Lower lobe of right lung (tissue), 2 donors: ENCODE data around the gene KCNQ5. TPM values are rescaled to one million over a fixed set of nuclear protein-coding genes. Genes with fewer than 3 reads are reported as not detected.

Experiments
- ATAC-seq, 2 donors: fragments of 200-7000 bp; cut with Tn5 transposase; one replicate each; pipeline ENCODE4 v1.9.1; 2020 to 2022; ENCODE audit warnings: mild to moderate bottlenecking in 2 of 2, moderate library complexity in 2 of 2
- DNase-seq: peaks from one replicate; pipeline ENCODE4 v3.0.0-alpha.2; 2020
- H3K27ac ChIP-seq: fragments of 200-600 bp; one replicate; pipeline ENCODE4 v1.8.0; 2022
- H3K27me3 ChIP-seq: fragments of 200-600 bp; one replicate; pipeline ENCODE4 v1.8.0; 2022; ENCODE audit warnings: low read depth
- H3K36me3 ChIP-seq: fragments of 200-600 bp; one replicate; pipeline ENCODE4 v1.8.0; 2022; ENCODE audit warnings: mild to moderate bottlenecking
- H3K4me1 ChIP-seq: fragments of 200-600 bp; one replicate; pipeline ENCODE4 v1.8.0; 2022
- H3K4me3 ChIP-seq: fragments of 200-600 bp; one replicate; pipeline ENCODE4 v1.8.0; 2022; ENCODE audit warnings: mild to moderate bottlenecking
- H3K9me3 ChIP-seq: fragments of 200-600 bp; one replicate; pipeline ENCODE4 v1.8.0; 2022
- CTCF ChIP-seq: fragments of 200-600 bp; IDR thresholded peaks from one replicate; pipeline ENCODE4 v1.8.0; 2022; ENCODE audit warnings: antibody characterized with exemption, mild to moderate bottlenecking
- intact Hi-C: fragments of 100-400 bp; cut with DNase I; formaldehyde crosslinking; loops from one replicate; pipeline ENCODE4 v1.11.0; 2022
- total RNA-seq: library from RNA; stranded (reverse); fragmentation: NEBNext Ultra II Directional; extraction: Animal tissue kit (Norgen Biotek cat#: 25700); gene quantifications from one replicate; pipeline ENCODE4 v1.2.1, GENCODE V29; 2021
- donor health status: DM: no; HTN: yes; CAD: no; lungs with severe emphysema.

Gene KCNQ5
- total RNA-seq, 1 donor from 2014 or later: 0.35 TPM

GRCh38 chr6:72589096-72589495 is 32.8 kb upstream of the KCNQ5 start:
- TF ChIP-seq CTCF: no peak
- intact Hi-C loops: no loop called here
- Histone ChIP-seq H3K27ac (no peak overlapping the region), H3K36me3 (no peaks in the 10 kb centered on the region), H3K4me1 (no peaks in the 10 kb centered on the region), H3K4me3 (no peak overlapping the region), H3K27me3 (no peaks in the 10 kb centered on the region), H3K9me3 (no peaks in the 10 kb centered on the region)
- ATAC-seq (no peak), DNase-seq (no peak)

- H3K27ac ChIP-seq: no peak overlapping the region
- no peaks in the 10 kb centered on the region for H3K4me1 ChIP-seq
- H3K36me3 ChIP-seq: no peaks in the 10 kb centered on the region
- DNase-seq (no peak), ATAC-seq (no peak)
- no peaks in the 10 kb centered on the region for H3K9me3 ChIP-seq
- intact Hi-C loops: no loop called here
- H3K4me3 ChIP-seq: no peak overlapping the region
- TF ChIP-seq CTCF: no peak
- H3K27me3 ChIP-seq: no peaks in the 10 kb centered on the region
Measured at GRCh38 chr6:72595812-72596211, 26.1 kb upstream of the KCNQ5 start.

- no peak overlapping the region for H3K4me3 ChIP-seq
- peaks cover 21% of the 10 kb centered on the region for H3K4me1 ChIP-seq
- H3K27ac ChIP-seq: no peak overlapping the region
- H3K36me3 ChIP-seq: no peaks in the 10 kb centered on the region
- H3K9me3 ChIP-seq: no peaks in the 10 kb centered on the region
- peaks cover 9% of the 10 kb centered on the region for H3K27me3 ChIP-seq
- ATAC-seq: no peak
- no peak for DNase-seq
- intact Hi-C loops: loop anchor here (5.0 kb wide), 1 partner anchor 516 kb away; no protein-coding TSS in a partner anchor
- peak; percentile 46 for TF ChIP-seq CTCF
Measured at GRCh38 chr6:72616406-72617015, 5.4 kb upstream of the KCNQ5 start.

DNA sequence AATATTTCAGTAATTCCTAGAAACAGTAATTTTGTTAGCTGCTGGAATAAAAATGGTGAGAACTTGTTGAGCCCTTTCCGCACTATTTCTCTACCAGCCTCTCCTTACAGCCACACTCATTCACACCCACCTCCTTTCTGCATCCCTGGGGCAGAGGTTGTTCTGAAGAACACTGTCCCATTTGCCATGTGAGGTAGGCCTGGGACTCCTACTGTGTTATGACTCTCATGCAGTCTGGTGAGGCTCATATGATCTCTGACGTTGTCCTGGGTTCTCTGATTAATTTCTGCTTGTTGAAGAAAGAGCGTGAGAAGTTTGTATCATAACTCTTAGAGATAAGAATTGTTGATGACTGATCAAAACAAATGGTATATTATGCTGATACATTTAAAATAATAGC is 4.1 kb upstream of the KCNQ5 start:
- no peak overlapping the region for H3K4me3 ChIP-seq
- intact Hi-C loops: loop anchor here (5.0 kb wide), 1 partner anchor 515 kb away; no protein-coding TSS in a partner anchor
- H3K27ac ChIP-seq: no peak overlapping the region
- peaks cover 22% of the 10 kb centered on the region for H3K27me3 ChIP-seq
- DNase-seq (no peak), ATAC-seq (no peak)
- H3K36me3 ChIP-seq: no peaks in the 10 kb centered on the region
- H3K4me1 ChIP-seq: peaks cover 32% of the 10 kb centered on the region
- no peak for TF ChIP-seq CTCF
- no peaks in the 10 kb centered on the region for H3K9me3 ChIP-seq

GRCh38 chr6:72619883-72620696 is 1.8 kb upstream of the KCNQ5 start:
- Histone ChIP-seq H3K4me1 (peaks cover 35% of the 10 kb centered on the region), H3K27me3 (peaks cover 30% of the 10 kb centered on the region), H3K27ac (no peak overlapping the region), H3K36me3 (no peaks in the 10 kb centered on the region), H3K9me3 (no peaks in the 10 kb centered on the region), H3K4me3 (peak overlapping the region; percentile 60)
- intact Hi-C loops: loop anchor here (5.0 kb wide), 1 partner anchor 512 kb away; no protein-coding TSS in a partner anchor
- TF ChIP-seq CTCF: no peak
- ATAC-seq (peak; percentile 56 to 59), DNase-seq (peak; percentile 50)
